ENCODE results near the gene PEX10.

DNA sequence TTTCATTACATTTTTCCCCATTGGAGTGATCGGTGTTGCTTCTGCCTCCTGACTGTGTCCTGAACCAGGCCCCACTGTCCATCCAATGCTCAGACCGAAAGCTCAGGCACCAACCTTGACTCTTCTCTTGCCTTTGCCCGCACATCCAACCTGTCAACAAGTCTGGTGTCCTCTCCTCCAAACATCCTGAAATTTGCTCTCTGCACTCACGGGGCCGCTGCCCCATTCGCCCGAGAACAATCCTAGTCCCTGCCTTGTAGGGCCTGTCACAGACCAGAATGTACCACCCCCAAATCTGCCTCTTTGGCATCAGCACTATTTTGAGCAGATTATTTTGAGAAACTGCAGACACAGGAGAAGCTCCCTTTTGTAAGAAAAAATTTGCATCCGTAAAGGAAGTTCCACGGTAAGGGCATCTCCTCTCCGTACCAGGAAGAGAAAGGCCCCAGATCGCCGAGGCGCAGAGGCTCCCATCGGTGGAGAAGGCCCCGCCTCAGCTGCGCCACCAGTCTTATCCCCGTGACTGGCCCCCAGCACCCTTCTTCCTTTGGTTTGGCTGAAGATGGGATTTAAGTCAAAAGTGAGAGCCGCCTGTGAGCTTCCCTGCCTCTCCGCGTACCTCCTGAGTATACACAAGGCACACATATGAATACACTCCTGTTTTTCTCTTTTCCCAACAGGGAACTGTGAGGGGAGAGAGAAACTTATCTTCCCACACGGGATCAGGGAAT lies 28.1 kb downstream of the PEX10 start:
- TF ChIP-seq POLR2A (IDR thresholded peaks at IDR 0.05; ENCODE audit: low read depth, low read length) (no peak), TAF1 (IDR thresholded peaks at IDR 0.05; ENCODE audit: low read depth, low read length) (no peak), POLR2AphosphoS5 (IDR thresholded peaks at IDR 0.05; ENCODE audit: low read depth, low read length) (no peak), POU2F2 (IDR thresholded peaks at IDR 0.05; ENCODE audit: low read depth, low read length) (no peak)
